22Rv1 (cell line): ENCODE results near the gene PPP1R7.

Experiments used
- ZFX ChIP-seq: fragments of 450-650 bp; IDR thresholded peaks from 2 replicates; pipeline ENCODE4 v1.6.1; 2017; ENCODE audit warnings: antibody characterized with exemption, borderline replicate concordance
- TF ChIP-seq, protein P1 (sequence below): fragments of 450-650 bp; IDR thresholded peaks from 2 replicates; pipeline ENCODE4 v1.5.1; 2017; ENCODE audit warnings: mild to moderate bottlenecking

DNA sequence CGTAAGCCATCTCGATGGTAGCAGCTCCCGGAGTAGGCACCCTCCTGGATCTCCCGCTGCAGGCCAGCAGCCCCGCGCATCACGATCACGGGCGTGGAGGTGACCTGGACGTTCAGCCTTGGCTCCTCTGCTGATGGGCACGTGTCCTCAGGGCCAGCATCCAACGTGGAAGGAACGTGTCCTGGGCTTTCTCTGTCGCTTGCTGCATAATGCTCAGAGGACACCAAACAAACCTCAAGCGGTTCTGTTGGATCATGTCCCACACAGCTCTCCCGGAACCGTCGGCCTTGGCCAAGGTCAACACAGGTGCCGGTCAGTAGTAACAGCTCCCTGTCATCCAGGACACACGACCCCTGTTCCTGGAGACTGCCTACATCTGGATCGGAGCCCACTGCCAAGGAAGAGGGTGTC, 24.1 kb upstream of the PPP1R7 start:
- TF ChIP-seq, protein P1, sequence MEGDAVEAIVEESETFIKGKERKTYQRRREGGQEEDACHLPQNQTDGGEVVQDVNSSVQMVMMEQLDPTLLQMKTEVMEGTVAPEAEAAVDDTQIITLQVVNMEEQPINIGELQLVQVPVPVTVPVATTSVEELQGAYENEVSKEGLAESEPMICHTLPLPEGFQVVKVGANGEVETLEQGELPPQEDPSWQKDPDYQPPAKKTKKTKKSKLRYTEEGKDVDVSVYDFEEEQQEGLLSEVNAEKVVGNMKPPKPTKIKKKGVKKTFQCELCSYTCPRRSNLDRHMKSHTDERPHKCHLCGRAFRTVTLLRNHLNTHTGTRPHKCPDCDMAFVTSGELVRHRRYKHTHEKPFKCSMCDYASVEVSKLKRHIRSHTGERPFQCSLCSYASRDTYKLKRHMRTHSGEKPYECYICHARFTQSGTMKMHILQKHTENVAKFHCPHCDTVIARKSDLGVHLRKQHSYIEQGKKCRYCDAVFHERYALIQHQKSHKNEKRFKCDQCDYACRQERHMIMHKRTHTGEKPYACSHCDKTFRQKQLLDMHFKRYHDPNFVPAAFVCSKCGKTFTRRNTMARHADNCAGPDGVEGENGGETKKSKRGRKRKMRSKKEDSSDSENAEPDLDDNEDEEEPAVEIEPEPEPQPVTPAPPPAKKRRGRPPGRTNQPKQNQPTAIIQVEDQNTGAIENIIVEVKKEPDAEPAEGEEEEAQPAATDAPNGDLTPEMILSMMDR: no peak
- no peak for TF ChIP-seq ZFX
